Measurements from ENCODE around the gene DDI2.
A peak's percentile ranks its signal among the peaks of the same experiment; 100 is the strongest.

The DDI2 gene

GRCh38 chr1:15605398-15606383 lies 11.6 kb upstream of the DDI2 start:
- DNase-seq: no peak

- DNase-seq: no peak
These were observed 7.6 kb upstream of the DDI2 start for GRCh38 chr1:15609631-15610030.

- DNase-seq: no peak
These were observed 7.1 kb upstream of the DDI2 start for GRCh38 chr1:15610167-15610566.

- DNase-seq: peak; percentile 56
These were observed 685 bp upstream of the DDI2 start for GRCh38 chr1:15616373-15617172.

- no peak for DNase-seq
These were observed 908 bp downstream of the DDI2 start for GRCh38 chr1:15618077-15618654.

- DNase-seq: peak; percentile 43
These were observed 1.6 kb downstream of the DDI2 start for GRCh38 chr1:15618655-15619525.

GRCh38 chr1:15620155-15620545 lies 2.9 kb downstream of the DDI2 start:
- peak; percentile 29 for DNase-seq

- DNase-seq: no peak
These were observed 3.8 kb downstream of the DDI2 start for GRCh38 chr1:15620902-15621682.

- DNase-seq: no peak
These were observed 4.7 kb downstream of the DDI2 start for GRCh38 chr1:15621975-15622374.

- DNase-seq: no peak
These were observed 5.6 kb downstream of the DDI2 start for GRCh38 chr1:15622712-15623373.

GRCh38 chr1:15623435-15623834 lies 6.2 kb downstream of the DDI2 start:
- DNase-seq: no peak

GRCh38 chr1:15624133-15624714 lies 7.0 kb downstream of the DDI2 start:
- DNase-seq: no peak

- no peak for DNase-seq
These were observed 8.0 kb downstream of the DDI2 start for GRCh38 chr1:15625056-15625917.

- no peak for DNase-seq
These were observed 9.2 kb downstream of the DDI2 start for GRCh38 chr1:15626269-15626950.

GRCh38 chr1:15627343-15627988 lies 10.2 kb downstream of the DDI2 start:
- peak; percentile 43 for DNase-seq

GRCh38 chr1:15628003-15628402 lies 10.7 kb downstream of the DDI2 start:
- no peak for DNase-seq

GRCh38 chr1:15633756-15634420 lies 16.6 kb downstream of the DDI2 start:
- no peak for DNase-seq

GRCh38 chr1:15636436-15636835 lies 19.2 kb downstream of the DDI2 start:
- no peak for DNase-seq

Measured in fibroblast of upper back skin (primary cell).